ENCODE results near the gene CPNE8.

CPNE8 gene

GRCh38 chr12:38614171-38614570 lies 291.2 kb downstream of the CPNE8 start:
- DNase-seq (ENCODE audit: low spot score) = no peak
- TF ChIP-seq CTCF (IDR thresholded peaks at IDR 0.05; ENCODE audit: borderline replicate concordance, control extremely low read depth, extremely low read depth, insufficient read depth, missing control alignments) = no peak
- in situ Hi-C loops (cut with MboI; ENCODE audit: low sequenced_read_pairs, unreplicated experiment) = no loop called here

- no peak for DNase-seq (ENCODE audit: low spot score)
- no peak for TF ChIP-seq CTCF (IDR thresholded peaks at IDR 0.05; ENCODE audit: borderline replicate concordance, control extremely low read depth, extremely low read depth, insufficient read depth, missing control alignments)
- in situ Hi-C loops (cut with MboI; ENCODE audit: low sequenced_read_pairs, unreplicated experiment) = no loop called here
Measured at GRCh38 chr12:38610808-38611350, 294.5 kb downstream of the CPNE8 start.

- no peak for TF ChIP-seq CTCF (IDR thresholded peaks at IDR 0.05; ENCODE audit: borderline replicate concordance, control extremely low read depth, extremely low read depth, insufficient read depth, missing control alignments)
- in situ Hi-C loops (cut with MboI; ENCODE audit: low sequenced_read_pairs, unreplicated experiment) = no loop called here
- DNase-seq (ENCODE audit: low spot score) = no peak
Measured at GRCh38 chr12:38607295-38607694, 298.1 kb downstream of the CPNE8 start.

All from GM13976 (cell line).